ENCODE results near the gene RAB11FIP4. TPM values are rescaled to one million over a fixed set of nuclear protein-coding genes. Genes with fewer than 3 reads are reported as not detected.

Gene RAB11FIP4
- total and polyA plus RNA-seq, 2 of the 8 experiments (the other 6 are each of a cell fraction or from before 2014, with no cell fraction given), result 21.7 to 53.2 TPM

DNA sequence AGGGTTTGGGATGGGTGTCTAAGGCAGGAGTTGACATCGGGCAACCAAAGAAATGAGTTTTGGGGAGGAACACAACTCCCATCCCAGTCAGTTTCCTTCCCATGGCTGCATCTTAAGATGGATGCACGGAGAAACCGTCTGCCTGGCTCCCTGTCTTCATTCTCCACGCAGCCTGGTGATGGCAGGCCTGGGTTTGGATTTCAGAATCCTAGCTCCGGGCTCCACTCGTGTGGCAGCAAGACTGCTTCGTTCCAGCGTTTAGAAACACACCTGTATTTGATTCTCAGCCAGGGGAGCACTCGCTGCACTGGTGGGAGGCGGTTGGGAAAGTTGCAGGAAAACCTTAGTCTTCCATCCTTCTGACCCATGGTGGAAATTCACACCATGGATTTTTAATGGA lies 141.1 kb downstream of the RAB11FIP4 start (continued):
- TF ChIP-seq, protein P1, sequence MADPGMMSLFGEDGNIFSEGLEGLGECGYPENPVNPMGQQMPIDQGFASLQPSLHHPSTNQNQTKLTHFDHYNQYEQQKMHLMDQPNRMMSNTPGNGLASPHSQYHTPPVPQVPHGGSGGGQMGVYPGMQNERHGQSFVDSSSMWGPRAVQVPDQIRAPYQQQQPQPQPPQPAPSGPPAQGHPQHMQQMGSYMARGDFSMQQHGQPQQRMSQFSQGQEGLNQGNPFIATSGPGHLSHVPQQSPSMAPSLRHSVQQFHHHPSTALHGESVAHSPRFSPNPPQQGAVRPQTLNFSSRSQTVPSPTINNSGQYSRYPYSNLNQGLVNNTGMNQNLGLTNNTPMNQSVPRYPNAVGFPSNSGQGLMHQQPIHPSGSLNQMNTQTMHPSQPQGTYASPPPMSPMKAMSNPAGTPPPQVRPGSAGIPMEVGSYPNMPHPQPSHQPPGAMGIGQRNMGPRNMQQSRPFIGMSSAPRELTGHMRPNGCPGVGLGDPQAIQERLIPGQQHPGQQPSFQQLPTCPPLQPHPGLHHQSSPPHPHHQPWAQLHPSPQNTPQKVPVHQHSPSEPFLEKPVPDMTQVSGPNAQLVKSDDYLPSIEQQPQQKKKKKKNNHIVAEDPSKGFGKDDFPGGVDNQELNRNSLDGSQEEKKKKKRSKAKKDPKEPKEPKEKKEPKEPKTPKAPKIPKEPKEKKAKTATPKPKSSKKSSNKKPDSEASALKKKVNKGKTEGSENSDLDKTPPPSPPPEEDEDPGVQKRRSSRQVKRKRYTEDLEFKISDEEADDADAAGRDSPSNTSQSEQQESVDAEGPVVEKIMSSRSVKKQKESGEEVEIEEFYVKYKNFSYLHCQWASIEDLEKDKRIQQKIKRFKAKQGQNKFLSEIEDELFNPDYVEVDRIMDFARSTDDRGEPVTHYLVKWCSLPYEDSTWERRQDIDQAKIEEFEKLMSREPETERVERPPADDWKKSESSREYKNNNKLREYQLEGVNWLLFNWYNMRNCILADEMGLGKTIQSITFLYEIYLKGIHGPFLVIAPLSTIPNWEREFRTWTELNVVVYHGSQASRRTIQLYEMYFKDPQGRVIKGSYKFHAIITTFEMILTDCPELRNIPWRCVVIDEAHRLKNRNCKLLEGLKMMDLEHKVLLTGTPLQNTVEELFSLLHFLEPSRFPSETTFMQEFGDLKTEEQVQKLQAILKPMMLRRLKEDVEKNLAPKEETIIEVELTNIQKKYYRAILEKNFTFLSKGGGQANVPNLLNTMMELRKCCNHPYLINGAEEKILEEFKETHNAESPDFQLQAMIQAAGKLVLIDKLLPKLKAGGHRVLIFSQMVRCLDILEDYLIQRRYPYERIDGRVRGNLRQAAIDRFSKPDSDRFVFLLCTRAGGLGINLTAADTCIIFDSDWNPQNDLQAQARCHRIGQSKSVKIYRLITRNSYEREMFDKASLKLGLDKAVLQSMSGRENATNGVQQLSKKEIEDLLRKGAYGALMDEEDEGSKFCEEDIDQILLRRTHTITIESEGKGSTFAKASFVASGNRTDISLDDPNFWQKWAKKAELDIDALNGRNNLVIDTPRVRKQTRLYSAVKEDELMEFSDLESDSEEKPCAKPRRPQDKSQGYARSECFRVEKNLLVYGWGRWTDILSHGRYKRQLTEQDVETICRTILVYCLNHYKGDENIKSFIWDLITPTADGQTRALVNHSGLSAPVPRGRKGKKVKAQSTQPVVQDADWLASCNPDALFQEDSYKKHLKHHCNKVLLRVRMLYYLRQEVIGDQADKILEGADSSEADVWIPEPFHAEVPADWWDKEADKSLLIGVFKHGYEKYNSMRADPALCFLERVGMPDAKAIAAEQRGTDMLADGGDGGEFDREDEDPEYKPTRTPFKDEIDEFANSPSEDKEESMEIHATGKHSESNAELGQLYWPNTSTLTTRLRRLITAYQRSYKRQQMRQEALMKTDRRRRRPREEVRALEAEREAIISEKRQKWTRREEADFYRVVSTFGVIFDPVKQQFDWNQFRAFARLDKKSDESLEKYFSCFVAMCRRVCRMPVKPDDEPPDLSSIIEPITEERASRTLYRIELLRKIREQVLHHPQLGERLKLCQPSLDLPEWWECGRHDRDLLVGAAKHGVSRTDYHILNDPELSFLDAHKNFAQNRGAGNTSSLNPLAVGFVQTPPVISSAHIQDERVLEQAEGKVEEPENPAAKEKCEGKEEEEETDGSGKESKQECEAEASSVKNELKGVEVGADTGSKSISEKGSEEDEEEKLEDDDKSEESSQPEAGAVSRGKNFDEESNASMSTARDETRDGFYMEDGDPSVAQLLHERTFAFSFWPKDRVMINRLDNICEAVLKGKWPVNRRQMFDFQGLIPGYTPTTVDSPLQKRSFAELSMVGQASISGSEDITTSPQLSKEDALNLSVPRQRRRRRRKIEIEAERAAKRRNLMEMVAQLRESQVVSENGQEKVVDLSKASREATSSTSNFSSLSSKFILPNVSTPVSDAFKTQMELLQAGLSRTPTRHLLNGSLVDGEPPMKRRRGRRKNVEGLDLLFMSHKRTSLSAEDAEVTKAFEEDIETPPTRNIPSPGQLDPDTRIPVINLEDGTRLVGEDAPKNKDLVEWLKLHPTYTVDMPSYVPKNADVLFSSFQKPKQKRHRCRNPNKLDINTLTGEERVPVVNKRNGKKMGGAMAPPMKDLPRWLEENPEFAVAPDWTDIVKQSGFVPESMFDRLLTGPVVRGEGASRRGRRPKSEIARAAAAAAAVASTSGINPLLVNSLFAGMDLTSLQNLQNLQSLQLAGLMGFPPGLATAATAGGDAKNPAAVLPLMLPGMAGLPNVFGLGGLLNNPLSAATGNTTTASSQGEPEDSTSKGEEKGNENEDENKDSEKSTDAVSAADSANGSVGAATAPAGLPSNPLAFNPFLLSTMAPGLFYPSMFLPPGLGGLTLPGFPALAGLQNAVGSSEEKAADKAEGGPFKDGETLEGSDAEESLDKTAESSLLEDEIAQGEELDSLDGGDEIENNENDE (IDR thresholded peaks at IDR 0.05; ENCODE audit: insufficient replicate concordance, low read length), result no peak
- TF ChIP-seq FOSL1 (IDR thresholded peaks at IDR 0.05; ENCODE audit: insufficient read depth, low read depth, low read length) (no peak), POLR2A (IDR thresholded peaks at IDR 0.05; ENCODE audit: control extremely low read depth in 1 of 2, low read depth in 2 of 2, low read length in 2 of 2) (no peak)
